Stimulated activated CD4-positive, alpha-beta T cell treated with anti-CD3 and anti-CD28 coated beads, Interleukin-4, amount 100 ng/mL, for 48 hours (primary cell): ENCODE measurements around the gene C1QTNF6.
"Not testable (repeated sequence)": the region's sequence is repeated elsewhere in the genome, so short reads cannot be mapped to it uniquely, and the experiment has no call there.

ENCODE experiments used
- DNase-seq, 2 donors: peaks; one replicate each; pipeline ENCODE4 v3.0.0-alpha.2; 2020; ENCODE audit warnings: low read depth in 2 of 2

Gene C1QTNF6

DNA sequence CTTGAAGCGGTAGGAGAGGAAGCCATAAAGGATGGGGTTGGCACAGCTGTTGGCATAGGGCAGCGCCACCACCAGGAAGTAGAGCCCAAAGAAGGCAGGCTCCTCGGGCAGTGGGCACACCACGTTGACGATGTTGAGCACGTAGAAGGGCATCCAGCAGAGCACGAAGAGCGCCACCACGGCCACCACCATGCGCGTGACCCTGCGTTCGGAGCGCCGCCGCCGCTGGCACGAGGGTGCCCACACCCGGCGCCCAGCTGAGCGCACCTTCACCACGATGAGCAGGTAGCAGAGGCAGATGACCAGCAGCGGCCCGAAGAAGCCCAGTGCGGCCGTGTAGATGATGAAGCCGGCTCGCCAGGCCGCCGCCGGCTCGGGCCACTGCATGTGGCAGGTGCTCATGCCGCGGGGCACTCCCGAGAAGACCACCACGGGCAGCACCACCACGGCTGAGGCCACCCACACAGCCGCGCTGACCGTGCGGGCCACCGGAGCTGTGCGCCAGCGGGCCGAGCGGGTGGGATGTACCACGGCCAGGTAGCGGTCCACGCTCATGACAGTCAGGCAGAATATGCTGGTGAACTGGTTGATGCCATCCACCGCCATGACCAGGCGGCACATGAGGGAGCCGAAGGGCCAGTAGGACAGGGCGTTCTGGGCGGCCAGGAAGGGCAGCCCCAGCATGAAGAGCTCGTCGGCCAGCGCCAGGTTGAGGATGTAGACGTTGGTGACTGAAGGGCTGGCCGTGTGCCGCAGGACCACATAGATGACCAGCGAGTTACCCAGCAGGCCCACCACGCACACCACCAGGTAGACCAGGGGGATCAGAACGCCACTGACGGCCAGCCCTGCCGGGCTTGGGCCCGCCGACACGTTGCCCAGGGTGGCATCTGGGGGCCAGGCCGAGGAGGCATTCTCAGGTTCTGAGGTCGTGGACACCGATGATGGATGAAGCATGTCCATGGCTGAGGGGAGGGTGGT is 19.1 kb upstream of the C1QTNF6 start:
- no peak for DNase-seq

DNA sequence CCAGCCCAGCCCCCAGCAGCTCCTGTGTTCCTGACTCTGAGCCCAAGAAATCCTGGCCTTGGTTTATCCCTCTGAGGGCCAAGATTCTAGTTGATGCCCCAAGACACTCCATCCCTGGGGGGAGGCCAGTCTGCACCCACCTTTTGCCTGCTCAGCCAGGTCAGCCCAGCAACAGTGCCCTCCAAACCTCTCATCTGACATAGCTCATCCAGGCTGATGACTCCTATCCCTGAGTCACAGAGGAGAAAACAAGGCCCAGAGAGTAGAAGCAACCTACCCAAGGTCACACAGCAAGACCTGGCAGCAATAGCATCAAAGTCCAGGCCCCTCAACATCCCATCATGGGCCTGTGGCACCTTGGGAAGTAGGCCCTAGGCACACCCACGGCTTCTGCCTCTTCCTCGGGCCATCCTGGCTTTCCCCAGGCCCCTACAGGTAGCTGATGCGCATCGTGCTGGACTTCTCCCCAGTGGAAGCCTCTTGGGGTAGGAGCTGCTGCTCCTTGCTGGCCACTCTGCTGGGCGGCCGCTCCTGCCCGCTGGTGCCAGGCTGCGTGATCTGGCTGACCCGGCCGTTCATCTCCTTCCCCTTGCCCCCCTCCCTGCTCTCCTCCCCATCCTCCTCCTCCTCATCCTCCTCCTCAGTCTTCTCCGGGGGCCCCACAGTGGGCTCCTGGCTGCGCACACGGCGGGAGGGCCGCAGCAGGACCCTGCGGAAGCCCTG is 18.2 kb upstream of the C1QTNF6 start:
- no peak for DNase-seq

- DNase-seq: no peak
Measured at GRCh38 chr22:37205046-37205445, 17.0 kb upstream of the C1QTNF6 start.

DNA sequence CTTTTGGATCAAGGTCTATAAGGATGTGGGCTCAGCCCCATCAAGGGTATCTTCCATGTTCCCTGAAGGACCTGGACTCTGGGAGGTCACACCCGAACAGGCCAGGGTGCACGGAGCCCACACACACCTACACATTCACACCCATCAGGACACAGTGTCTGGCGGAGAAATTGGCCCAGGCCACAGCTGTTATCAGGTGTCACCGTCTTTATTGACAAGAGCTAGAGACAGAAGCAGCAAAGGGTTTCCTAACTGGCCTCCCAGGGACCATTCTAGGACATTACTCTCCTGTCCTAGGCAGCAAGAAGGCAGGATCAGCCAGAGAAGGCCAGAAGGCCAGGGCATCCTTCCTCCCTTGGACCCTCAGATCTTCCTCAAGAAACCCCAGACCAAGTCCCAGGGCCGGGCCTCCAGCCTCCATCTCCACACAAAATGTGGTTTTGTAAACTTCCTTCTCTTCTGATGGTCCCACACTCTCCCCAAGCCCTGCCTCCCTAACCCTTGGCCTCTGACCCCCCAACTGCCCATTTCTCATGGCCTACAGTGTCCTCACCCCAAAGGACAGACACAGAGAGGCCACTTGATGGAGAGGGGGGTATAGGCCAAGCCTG is 16.1 kb upstream of the C1QTNF6 start:
- DNase-seq: no peak

DNA sequence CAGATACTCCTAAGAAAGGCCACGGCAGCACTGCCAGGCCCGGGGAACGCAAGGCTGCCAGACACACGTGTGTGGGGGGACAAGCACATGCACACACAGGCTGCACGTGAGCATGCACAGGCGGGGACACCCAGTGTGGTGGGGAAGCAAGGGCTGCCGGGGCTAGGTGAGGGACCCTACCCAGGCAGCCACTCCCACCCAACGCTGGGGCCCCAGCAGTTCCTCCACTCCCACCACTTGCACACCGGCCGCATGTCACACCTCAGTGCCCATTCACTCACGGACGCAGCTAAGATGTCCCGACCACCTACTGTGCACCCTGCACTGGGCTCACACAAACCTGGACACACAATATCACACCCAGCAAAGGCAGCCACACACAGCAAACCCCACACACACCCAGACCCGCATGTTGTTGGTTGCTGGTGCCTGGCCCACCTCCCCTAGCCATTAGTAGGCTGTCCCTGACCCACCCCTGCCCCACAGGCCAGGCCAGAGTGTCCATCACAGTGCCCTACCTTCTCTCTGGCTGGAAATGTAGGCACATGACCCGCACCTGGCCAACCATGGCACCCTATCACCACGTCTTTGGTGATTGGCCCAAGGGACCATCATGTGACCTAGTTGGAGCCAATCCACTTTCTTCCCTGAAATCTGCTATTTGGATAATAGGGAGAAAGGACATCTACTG is 15.5 kb upstream of the C1QTNF6 start:
- DNase-seq: no peak

DNA sequence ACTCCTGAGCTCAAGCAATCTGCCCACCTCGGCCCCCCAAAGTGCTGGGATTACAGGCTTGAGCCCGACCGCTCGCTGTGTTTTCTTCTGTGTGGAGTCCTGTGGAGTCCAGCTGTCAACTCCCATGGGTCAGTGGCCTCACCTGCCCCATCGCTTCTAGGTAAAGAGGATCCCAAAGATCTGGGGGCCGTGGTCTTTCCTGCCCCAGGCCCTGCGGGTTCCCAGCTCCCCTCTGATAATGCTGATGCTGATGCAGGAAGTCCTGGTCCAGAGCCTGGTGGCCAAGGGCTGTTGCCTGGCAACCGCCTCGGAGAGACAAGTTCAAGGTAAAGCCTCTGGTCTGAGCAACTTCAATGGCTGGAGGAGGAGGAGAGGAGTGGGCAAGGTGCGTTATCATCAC is 14.7 kb upstream of the C1QTNF6 start:
- no peak for DNase-seq

- no peak for DNase-seq
Measured at GRCh38 chr22:37202001-37202555, 14.0 kb upstream of the C1QTNF6 start.

GRCh38 chr22:37201443-37201820 is 13.4 kb upstream of the C1QTNF6 start:
- not testable (repeated sequence) for DNase-seq

GRCh38 chr22:37199760-37200108 is 11.7 kb upstream of the C1QTNF6 start:
- DNase-seq: no peak

GRCh38 chr22:37199103-37199759 is 11.2 kb upstream of the C1QTNF6 start:
- DNase-seq: peak; percentile 99

GRCh38 chr22:37198258-37199102 is 10.4 kb upstream of the C1QTNF6 start:
- peak; percentile 88 to 96 for DNase-seq

DNA sequence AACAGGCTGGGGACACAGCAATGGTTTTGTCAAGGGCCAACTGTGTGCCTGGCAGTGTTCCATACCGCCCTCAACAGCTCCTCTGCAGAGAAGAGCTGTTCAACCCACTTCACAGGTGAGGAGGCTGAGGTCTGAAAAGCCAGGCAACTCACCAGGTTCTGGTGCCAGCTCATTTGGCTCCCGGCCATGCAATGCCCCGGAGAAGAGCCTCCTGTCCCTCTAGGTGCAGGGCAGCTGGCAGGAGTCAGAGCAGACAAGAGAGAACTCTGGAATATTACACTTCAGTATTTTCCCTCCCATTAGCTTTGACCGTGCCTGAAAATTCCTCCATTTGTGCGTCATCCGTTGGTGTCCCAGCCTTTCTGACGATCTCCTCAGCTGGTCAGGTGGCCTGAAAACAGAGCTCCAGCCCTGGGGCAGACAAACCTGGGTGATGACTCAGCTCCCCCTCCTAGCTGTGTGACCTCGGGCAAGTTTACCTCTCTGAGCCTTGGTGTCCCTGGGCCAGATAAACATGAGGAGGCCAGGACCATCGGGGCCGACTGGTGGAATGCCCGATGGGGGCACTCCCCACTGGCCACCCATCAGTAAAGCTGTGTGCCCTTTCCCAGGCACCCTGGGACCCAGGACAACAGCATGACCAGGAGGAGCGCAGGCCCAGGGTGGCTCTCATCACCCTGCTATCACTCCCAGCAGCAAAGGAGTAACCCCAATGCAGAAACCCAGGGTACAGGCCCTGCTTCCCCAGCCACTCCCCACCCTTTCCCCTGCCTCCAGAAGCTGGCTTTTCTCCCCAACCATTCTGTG is 9.6 kb upstream of the C1QTNF6 start:
- no peak for DNase-seq

GRCh38 chr22:37196539-37197450 is 8.7 kb upstream of the C1QTNF6 start:
- no peak for DNase-seq

DNA sequence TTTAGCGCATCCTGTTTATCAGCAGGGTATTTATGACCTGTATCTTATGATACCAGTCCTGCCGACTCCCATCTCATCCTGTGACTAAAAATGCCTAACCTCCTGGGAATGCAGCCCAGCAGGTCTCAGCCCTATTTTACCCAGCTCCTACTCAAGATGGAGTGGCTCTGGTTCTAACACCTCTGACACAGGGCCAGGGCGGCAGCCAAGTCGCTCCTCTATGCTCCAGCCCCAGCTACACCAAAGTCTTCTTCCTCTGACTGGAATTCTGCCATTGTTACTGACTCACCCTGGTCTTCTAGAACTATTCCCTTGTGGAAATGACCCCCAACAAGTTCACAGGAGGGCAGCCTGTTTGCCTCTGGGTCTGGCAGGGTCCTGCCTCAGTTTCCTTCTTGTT is 7.9 kb upstream of the C1QTNF6 start:
- no peak for DNase-seq

DNA sequence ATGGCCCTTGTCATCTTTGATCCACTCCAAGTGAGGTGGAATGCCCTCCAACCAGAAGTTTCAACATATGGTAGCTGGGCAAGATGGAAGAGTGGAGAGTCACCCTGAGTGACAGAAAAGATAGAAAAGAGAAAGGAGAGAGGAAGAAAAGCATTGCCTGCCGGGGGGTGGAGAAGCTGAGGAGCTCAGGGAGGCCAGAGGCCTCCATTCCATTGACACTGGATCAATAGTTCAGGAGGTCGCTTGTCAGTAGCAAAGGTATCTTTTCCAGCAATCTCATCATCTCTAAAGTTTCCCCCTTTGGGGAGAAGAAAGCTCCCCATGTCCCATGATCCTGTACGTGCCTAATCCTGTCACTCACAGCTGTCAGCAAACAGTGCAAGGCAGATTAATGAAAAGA is 6.7 kb upstream of the C1QTNF6 start:
- no peak for DNase-seq

DNA sequence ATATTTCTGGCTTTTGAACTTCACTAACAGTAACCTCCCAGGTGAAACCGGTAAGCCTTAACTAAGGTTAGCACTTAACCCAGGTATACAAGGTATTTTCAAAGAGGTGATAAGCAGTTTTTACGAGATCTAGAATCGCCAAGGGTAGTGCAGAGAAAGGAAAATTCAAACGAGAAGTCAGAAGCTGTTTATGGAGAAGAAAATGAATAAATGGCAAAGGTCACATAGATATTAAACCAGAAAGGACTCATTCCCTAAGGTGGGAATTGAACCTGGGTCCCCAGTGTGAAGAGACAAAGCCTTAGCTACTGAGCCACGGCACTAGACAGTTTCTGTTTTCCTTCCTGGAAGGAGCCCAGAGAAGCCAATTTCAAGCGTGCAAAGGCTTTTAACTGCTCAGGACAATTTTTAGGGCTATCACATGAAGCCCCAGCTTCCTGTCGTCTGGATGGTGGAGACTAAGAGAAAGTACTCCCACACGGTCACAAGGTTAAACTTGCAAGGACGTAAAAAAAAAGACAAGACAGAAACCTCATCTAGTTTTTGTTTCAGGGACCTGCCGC is 5.7 kb upstream of the C1QTNF6 start:
- DNase-seq: peak; percentile 27 to 45

GRCh38 chr22:37192741-37193140 is 4.7 kb upstream of the C1QTNF6 start:
- no peak for DNase-seq

DNA sequence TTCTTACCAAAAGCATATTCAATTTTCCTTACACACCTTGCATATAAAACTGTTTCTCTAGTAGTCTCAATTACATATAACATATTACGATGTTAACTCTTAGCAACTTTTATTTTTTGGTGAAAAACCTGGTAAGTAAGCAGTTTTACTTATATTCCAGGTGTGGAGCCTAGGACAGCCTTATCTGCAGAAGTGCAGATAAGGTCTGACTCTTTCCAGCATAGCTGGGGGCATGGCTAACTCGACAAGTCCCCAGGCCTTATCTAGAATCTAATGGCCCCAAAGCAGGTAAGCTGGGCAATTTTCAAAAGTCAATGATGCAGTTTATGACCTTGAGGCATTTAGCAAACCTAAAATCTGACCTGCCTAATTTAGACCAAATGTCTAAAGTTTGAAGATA is 4.2 kb upstream of the C1QTNF6 start:
- DNase-seq: no peak
